Adrenal gland (tissue), 12 donors: ENCODE results near the gene IGFALS. TPM values are rescaled to one million over a fixed set of nuclear protein-coding genes. Genes with fewer than 3 reads are reported as not detected.
A peak's percentile ranks its signal among the peaks of the same experiment; 100 is the strongest.

ENCODE experiments used
- DNase-seq, 7 donors: peaks; one replicate each; pipeline ENCODE4 v3.0.0-alpha.2; 2019 to 2020
- H3K27ac ChIP-seq, 5 donors: fragments of 200-600 bp; sonication (generic) in 4 of 5; 1 replicate in 3 of 5; 2 replicates in 2 of 5; pipeline versions ENCODE4 v1.5.1 to v1.8.0; 2016 to 2020; ENCODE audit warnings: mild to moderate bottlenecking in 1 of 5
- H3K27me3 ChIP-seq: fragments of 200-600 bp; 2 replicates; pipeline ENCODE4 v1.8.0; 2021
- H3K36me3 ChIP-seq, 2 donors: fragments of 200-600 bp; replicated peaks in 1 of 2; 1 replicate in 1 of 2; 2 replicates in 1 of 2; pipeline versions ENCODE4 v1.5.1 to v1.8.0; 2018 to 2022
- H3K4me1 ChIP-seq, 2 donors: fragments of 200-600 bp; replicated peaks in 1 of 2; 1 replicate in 1 of 2; 2 replicates in 1 of 2; pipeline versions ENCODE4 v1.5.1 to v1.8.0; 2018 to 2021
- H3K4me3 ChIP-seq, 4 donors: fragments of 200-600 bp; sonication (generic) in 3 of 4; one replicate each; pipeline ENCODE4 v1.5.1; 2016 to 2018
- H3K9me3 ChIP-seq, 3 donors: fragments of 200-600 bp; sonication (generic) in 1 of 3; replicated peaks in 1 of 3; 1 replicate in 2 of 3; 2 replicates in 1 of 3; pipeline versions ENCODE4 v1.5.1 to v1.8.0; 2016 to 2021
- POLR2A ChIP-seq, 2 donors: fragments of 450-650 bp; IDR thresholded peaks; one replicate each; pipeline ENCODE4 v1.6.1; 2017; ENCODE audit warnings: antibody characterized with exemption in 2 of 2, mild to moderate bottlenecking in 2 of 2, moderate library complexity in 1 of 2
- whole genome bisulfite sequencing, 4 donors: extraction: QIAGEN DNeasy Blood & Tissue Kit in 2 of 4; methylation state at CpG; one replicate each; pipeline versions ENCODE4 v1.1.5 to v1.1.7; 2013 to 2017; 5-methylcytosine and 5-hydroxymethylcytosine counted together
- intact Hi-C, 2 donors: fragments of 100-400 bp; cut with DNase I; formaldehyde crosslinking; loops; one replicate each; pipeline versions ENCODE4 v1.14.1 to v1.15.0; 2022 to 2023
- polyA plus RNA-seq, 3 donors: library from polyadenylated mRNA; stranded (reverse); fragments of 200-250 nt in 2 of 3; fragments of 350-450 nt in 1 of 3; fragmentation: Illumina TruSeq in 1 of 3; extraction: RNeasy Lipid Tissue Mini Kit (QIAGEN cat#74804) in 1 of 3; gene quantifications; one replicate each; pipeline ENCODE4 v1.2.3, GENCODE V29; 2013 to 2014
- total RNA-seq, 9 donors: library from RNA; depleted of rRNA in 4 of 9; stranded (reverse); fragments of >200 nt in 4 of 9; fragments of 120-200 nt in 1 of 9; fragmentation: NEBNext Ultra II Directional in 1 of 9; extraction: Animal tissue kit (Norgen Biotek cat#: 25700) in 1 of 9; gene quantifications; one replicate each; pipeline versions ENCODE4 v1.1.0 to v1.2.4, GENCODE V29; 2013 to 2023
- TF ChIP-seq, protein P1 (sequence below), 6 experiments: fragments of 450-650 bp in 4 of 6; fragments of 200-600 bp in 2 of 6; sonication (generic) in 1 of 6; IDR thresholded peaks; 1 replicate in 5 of 6; 2 replicates in 1 of 6; pipeline versions ENCODE4 v1.5.1 to v1.8.0; 2016 to 2021; ENCODE audit warnings: antibody characterized with exemption in 6 of 6, mild to moderate bottlenecking in 2 of 6, moderate library complexity in 1 of 6
- donor health status: healthy with polysubstance abuse.
- donor health status: Bipolar disorder and iron deficiency.
- donor health status: DM: yes; HTN: yes; CAD: no.
- donor health status: DM: no; HTN: no; CAD: no.
- donor health status: DM: no; HTN: no; CAD: no.
- donor health status: DM: yes; HTN: yes; CAD: no.

IGFALS gene
- total and polyA plus RNA-seq, 12 donors, result 0.11 to 3.9 (median 0.31) TPM; not detected in 2

DNA sequence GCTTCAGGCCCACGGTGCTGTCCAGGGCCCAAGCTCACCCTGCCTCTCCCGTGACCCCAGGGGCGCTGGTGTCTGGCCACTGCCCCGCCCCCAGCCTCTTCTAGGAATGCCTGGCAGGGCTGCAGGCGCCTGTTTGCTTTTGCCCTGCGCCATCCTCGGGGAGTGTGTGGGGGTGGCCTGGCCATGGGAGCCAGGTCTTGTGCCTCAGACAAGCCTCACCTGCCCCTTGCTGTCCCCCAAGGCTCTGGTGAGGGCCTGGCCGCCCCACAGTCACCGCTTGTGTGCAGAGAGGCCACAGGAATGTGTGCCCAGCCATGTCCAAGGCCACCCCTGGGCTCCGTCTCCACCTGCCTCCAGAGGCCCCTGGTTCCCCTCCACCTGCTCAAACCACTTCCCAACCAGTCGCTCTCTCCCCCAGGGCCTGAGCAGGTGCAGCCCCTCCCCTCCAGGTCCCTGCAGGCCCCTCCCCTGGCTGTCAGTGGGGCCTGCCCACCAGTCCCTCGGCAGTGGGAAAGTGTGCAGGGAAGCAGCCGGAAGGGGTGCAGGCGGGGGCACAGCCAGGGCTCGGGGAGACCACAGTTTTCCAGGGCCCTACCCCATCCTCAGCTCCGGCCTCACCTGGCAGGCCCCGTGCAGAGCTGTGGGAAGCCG lies 841 bp upstream of the IGFALS start:
- H3K4me3 ChIP-seq, result no peak overlapping the region
- H3K4me1 ChIP-seq, result no peaks in the 10 kb centered on the region
- intact Hi-C loops, result no loop called here
- H3K27ac ChIP-seq, result no peak overlapping the region
- no peaks in the 10 kb centered on the region for H3K9me3 ChIP-seq
- TF ChIP-seq, protein P1, sequence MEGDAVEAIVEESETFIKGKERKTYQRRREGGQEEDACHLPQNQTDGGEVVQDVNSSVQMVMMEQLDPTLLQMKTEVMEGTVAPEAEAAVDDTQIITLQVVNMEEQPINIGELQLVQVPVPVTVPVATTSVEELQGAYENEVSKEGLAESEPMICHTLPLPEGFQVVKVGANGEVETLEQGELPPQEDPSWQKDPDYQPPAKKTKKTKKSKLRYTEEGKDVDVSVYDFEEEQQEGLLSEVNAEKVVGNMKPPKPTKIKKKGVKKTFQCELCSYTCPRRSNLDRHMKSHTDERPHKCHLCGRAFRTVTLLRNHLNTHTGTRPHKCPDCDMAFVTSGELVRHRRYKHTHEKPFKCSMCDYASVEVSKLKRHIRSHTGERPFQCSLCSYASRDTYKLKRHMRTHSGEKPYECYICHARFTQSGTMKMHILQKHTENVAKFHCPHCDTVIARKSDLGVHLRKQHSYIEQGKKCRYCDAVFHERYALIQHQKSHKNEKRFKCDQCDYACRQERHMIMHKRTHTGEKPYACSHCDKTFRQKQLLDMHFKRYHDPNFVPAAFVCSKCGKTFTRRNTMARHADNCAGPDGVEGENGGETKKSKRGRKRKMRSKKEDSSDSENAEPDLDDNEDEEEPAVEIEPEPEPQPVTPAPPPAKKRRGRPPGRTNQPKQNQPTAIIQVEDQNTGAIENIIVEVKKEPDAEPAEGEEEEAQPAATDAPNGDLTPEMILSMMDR (IDR thresholded peaks at IDR 0.05), result no peak
- TF ChIP-seq POLR2A (IDR thresholded peaks at IDR 0.05), result no peak
- H3K36me3 ChIP-seq, result peaks cover 0 to 4% of the 10 kb centered on the region in 2 donors
- no peaks in the 10 kb centered on the region for H3K27me3 ChIP-seq
- WGBS, 4 donors, result 44 to 76% (median 49%) methylated on average over 5 to 18 of the region's 18 CpGs
- DNase-seq, result peak in 2 of 7 donors; percentile 17 to 26

DNA sequence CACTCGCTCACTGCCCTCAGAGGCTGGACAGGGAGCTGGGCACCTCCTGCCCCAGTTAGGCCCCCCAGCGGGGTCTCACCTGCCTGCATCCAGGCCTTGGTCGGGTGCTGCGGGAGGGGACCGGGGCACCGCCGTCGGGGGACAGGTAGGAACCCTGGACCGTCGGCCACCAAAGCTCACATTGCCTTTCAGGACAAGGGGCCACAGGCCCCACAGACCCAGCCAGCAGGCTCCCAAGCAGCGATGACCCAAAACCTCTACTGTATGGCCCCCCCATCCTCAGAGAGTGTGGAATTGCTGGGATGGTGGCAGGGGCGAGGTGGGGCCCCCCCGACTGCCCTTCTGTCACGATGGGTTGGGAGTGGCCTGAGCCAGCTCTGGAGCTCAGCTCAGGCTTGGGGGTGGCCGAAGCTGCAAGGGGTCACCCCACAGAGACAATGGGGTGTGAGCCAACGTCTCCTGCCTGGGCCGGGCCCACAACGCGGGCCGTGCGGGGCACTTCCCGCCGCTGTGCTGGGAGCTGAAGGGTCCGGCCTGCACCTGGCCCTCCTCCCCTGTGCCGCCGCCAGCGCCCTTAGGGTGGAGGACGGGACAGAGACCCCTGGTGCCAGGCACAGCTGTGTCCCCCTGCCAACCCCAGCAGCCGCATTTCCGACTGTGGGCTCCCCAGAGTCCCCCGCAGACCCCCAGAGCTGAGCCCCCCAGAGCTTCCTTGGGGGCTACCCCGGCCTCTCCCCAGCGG lies 498 bp downstream of the IGFALS start:
- DNase-seq, result no peak
- intact Hi-C loops, result no loop called here
- no peaks in the 10 kb centered on the region for H3K9me3 ChIP-seq
- no peaks in the 10 kb centered on the region for H3K4me1 ChIP-seq
- 60 to 90% (median 88%) methylated on average over 1 to 33 of the region's 33 CpGs for WGBS, 4 donors
- no peaks in the 10 kb centered on the region for H3K27me3 ChIP-seq
- H3K36me3 ChIP-seq, result peaks cover 0 to 17% of the 10 kb centered on the region in 2 donors
- no peak overlapping the region for H3K4me3 ChIP-seq
- H3K27ac ChIP-seq, result no peak overlapping the region
- TF ChIP-seq, protein P1 (IDR thresholded peaks at IDR 0.05), result no peak
- TF ChIP-seq POLR2A (IDR thresholded peaks at IDR 0.05), result no peak

DNA sequence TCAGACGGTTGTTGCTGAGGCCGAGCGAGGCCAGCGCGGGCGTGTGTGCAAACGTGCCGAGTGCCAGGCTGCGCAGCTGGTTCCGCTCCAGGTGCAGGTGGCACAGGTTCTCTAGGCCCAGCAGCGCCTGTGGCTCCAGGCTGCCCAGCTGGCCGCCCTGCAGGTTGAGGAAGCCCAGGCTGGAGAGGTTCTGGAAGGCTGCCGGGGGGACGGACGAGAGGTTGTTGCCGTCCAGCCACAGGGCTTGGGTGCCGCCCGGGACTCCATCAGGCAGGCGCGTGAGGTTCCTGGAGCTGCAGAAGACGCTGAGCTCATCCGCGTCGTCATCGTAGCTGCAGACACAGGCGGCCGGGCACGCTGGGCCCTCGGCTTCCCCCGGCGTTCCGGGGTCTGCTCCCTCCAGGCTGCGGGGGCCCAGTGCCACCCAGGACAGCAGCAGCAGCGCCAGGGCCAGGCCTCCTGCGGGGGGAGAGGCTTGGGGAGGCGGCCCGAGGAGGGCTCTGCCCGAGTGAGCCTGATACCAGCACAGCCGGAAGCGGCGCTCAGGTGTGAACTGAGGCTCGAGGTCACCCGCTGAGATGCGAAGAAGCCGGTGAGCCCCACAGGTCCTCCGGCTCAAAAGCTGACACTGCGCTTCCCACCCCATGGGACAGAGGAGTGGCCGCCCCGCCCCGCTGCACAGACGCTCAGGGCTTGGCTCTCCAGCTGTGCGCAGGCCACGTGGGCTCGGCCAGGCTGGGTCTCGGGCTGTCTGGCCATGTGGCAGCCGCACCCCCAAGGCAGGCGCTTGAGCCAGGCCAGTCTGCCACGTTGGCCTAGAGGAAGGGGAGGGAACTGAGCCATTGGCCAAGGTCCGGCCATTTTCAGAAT lies 1.3 kb downstream of the IGFALS start:
- Histone ChIP-seq H3K27me3 (no peaks in the 10 kb centered on the region), H3K27ac (no peak overlapping the region), H3K36me3 (peaks cover 0 to 24% of the 10 kb centered on the region in 2 donors), H3K4me1 (no peaks in the 10 kb centered on the region), H3K4me3 (no peak overlapping the region), H3K9me3 (no peaks in the 10 kb centered on the region)
- 92 to 96% (median 93%) methylated on average over 9 to 59 of the region's 59 CpGs for WGBS, 4 donors
- intact Hi-C loops, result no loop called here
- DNase-seq, result peak in 2 of 7 donors; percentile 15 to 20
- TF ChIP-seq POLR2A (IDR thresholded peaks at IDR 0.05), result no peak
- TF ChIP-seq, protein P1 (IDR thresholded peaks at IDR 0.05), result no peak
